ENCODE results near the gene ITPK1.

ITPK1 gene

DNA sequence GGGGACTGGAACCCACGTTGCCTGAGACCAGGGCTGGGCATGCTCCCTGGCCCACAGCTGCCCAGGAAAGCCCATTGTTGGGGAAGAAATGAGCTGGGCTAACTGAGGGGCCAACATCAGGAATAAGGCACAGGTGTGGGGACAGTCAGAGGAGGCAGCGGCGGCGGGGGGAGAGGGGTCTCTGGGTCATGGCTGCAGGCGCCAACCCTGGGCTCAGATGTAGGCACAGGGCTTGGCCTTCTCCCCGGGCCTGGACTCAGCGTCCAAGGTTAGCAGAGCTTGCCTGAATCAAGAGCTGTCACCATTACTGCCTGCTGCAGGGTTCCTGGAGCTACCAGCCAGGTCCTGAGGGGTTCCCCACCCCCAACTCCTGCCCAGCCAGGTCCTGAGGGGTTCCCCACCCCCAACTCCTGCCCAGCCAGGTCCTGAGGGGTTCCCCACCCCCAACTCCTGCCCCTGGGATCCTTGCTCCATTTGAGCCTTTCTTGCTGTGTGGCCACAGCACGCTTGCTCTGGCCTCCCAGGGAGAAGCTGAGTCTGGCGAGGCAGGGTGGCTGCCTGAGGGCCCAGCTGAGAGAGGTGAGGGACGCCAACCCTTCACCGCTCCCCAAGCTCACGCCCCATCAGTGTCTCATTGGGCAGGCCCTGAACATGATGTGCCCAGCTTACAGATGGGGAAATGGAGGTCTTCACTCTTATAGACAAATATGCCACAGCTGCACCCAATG lies 186.6 kb downstream of the ITPK1 start:
- Histone ChIP-seq H3K14ac (ENCODE audit: low read length in 2 of 2) (no peak overlapping the region), H4K91ac (ENCODE audit: low read length) (no peak overlapping the region), H3K27me3 (ENCODE audit: control insufficient read depth in 1 of 2, insufficient read depth in 1 of 2, low read length in 2 of 2) (peaks cover 50 to 91% of the 10 kb centered on the region in 2 experiments), H3K4me2 (ENCODE audit: low read length, poor library complexity, severe bottlenecking) (no peak overlapping the region), H2BK120ac (ENCODE audit: low read depth, low read length) (no peak overlapping the region), H3K23ac (ENCODE audit: low read length in 2 of 2) (no peak overlapping the region), H2BK12ac (ENCODE audit: low read length in 2 of 2) (no peak overlapping the region), H2AK5ac (ENCODE audit: low read length, severe bottlenecking) (no peak overlapping the region), H2BK15ac (ENCODE audit: low read depth, poor library complexity, severe bottlenecking) (no peak overlapping the region), H2BK5ac (ENCODE audit: low read depth, low read length, poor library complexity, severe bottlenecking) (no peak overlapping the region), H3K36me3 (ENCODE audit: control insufficient read depth in 1 of 2, insufficient read depth in 2 of 2, low read depth in 1 of 2, low read length in 2 of 2) (no peaks in the 10 kb centered on the region), H3K4me3 (ENCODE audit: insufficient read depth in 1 of 2, low read depth in 1 of 2, low read length in 2 of 2) (no peak overlapping the region), H3K18ac (ENCODE audit: low read depth in 1 of 2, low read length in 2 of 2) (no peak overlapping the region), H3K4me1 (ENCODE audit: control insufficient read depth, insufficient read depth, low read depth, low read length) (no peaks in the 10 kb centered on the region), H3K4ac (ENCODE audit: low read depth in 1 of 2, low read length in 2 of 2) (no peak overlapping the region), H3K9ac (ENCODE audit: low read length) (no peak overlapping the region), H3K27ac (ENCODE audit: low read length, poor library complexity, severe bottlenecking) (no peak overlapping the region), H2AFZ (ENCODE audit: low read depth, low read length) (no peak overlapping the region), H3K9me3 (ENCODE audit: control insufficient read depth, low read length) (peaks cover 7% of the 10 kb centered on the region), H4K8ac (ENCODE audit: low read length) (no peak overlapping the region), H3K79me1 (replicated peaks; ENCODE audit: low read length, poor library complexity, severe bottlenecking) (no peaks in the 10 kb centered on the region)
- DNase-seq = no peak
- 85% methylated on average over 12 of the region's 12 CpGs for WGBS

DNA sequence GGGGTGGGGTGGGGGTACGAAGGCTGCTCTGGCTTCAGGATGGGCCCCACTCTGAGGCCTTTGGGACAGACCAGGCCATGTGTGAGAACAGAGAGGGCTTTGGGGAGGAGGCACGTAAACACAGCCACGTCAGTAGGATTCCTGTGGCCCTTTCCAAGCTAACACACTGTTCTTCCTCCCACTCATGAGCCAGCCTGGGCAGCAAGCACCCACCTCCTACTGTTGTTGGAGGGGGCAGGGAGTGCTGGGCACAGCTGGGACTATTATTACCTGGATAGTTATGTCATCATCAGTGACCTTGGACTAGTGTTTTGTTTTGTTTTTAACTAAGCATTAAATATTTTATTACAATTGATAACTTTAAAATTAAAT lies 187.5 kb downstream of the ITPK1 start:
- H2BK5ac ChIP-seq (ENCODE audit: low read depth, low read length, poor library complexity, severe bottlenecking) = no peak overlapping the region
- no peak overlapping the region for H3K9ac ChIP-seq (ENCODE audit: low read length)
- H3K4me2 ChIP-seq (ENCODE audit: low read length, poor library complexity, severe bottlenecking) = no peak overlapping the region
- H3K27ac ChIP-seq (ENCODE audit: low read length, poor library complexity, severe bottlenecking) = no peak overlapping the region
- H3K23ac ChIP-seq (ENCODE audit: low read length in 2 of 2) = no peak overlapping the region
- H2BK12ac ChIP-seq (ENCODE audit: low read length in 2 of 2) = no peak overlapping the region
- no peak overlapping the region for H3K4ac ChIP-seq (ENCODE audit: low read depth in 1 of 2, low read length in 2 of 2)
- H3K14ac ChIP-seq (ENCODE audit: low read length in 2 of 2) = no peak overlapping the region
- no peak overlapping the region for H2BK120ac ChIP-seq (ENCODE audit: low read depth, low read length)
- no peak overlapping the region for H3K4me3 ChIP-seq (ENCODE audit: insufficient read depth in 1 of 2, low read depth in 1 of 2, low read length in 2 of 2)
- no peak overlapping the region for H2AK5ac ChIP-seq (ENCODE audit: low read length, severe bottlenecking)
- DNase-seq = no peak
- H3K27me3 ChIP-seq (ENCODE audit: control insufficient read depth in 1 of 2, insufficient read depth in 1 of 2, low read length in 2 of 2) = peaks cover 57 to 90% of the 10 kb centered on the region in 2 experiments
- H3K4me1 ChIP-seq (ENCODE audit: control insufficient read depth, insufficient read depth, low read depth, low read length) = peaks cover 4% of the 10 kb centered on the region
- no peak overlapping the region for H4K8ac ChIP-seq (ENCODE audit: low read length)
- H3K36me3 ChIP-seq (ENCODE audit: control insufficient read depth in 1 of 2, insufficient read depth in 2 of 2, low read depth in 1 of 2, low read length in 2 of 2) = no peaks in the 10 kb centered on the region
- H3K9me3 ChIP-seq (ENCODE audit: control insufficient read depth, low read length) = peaks cover 7% of the 10 kb centered on the region
- H3K79me1 ChIP-seq (replicated peaks; ENCODE audit: low read length, poor library complexity, severe bottlenecking) = no peaks in the 10 kb centered on the region
- 56% methylated on average over 1 of the region's 3 CpGs for WGBS
- H2AFZ ChIP-seq (ENCODE audit: low read depth, low read length) = no peak overlapping the region
- H2BK15ac ChIP-seq (ENCODE audit: low read depth, poor library complexity, severe bottlenecking) = no peak overlapping the region
- H3K18ac ChIP-seq (ENCODE audit: low read depth in 1 of 2, low read length in 2 of 2) = no peak overlapping the region
- no peak overlapping the region for H4K91ac ChIP-seq (ENCODE audit: low read length)

DNA sequence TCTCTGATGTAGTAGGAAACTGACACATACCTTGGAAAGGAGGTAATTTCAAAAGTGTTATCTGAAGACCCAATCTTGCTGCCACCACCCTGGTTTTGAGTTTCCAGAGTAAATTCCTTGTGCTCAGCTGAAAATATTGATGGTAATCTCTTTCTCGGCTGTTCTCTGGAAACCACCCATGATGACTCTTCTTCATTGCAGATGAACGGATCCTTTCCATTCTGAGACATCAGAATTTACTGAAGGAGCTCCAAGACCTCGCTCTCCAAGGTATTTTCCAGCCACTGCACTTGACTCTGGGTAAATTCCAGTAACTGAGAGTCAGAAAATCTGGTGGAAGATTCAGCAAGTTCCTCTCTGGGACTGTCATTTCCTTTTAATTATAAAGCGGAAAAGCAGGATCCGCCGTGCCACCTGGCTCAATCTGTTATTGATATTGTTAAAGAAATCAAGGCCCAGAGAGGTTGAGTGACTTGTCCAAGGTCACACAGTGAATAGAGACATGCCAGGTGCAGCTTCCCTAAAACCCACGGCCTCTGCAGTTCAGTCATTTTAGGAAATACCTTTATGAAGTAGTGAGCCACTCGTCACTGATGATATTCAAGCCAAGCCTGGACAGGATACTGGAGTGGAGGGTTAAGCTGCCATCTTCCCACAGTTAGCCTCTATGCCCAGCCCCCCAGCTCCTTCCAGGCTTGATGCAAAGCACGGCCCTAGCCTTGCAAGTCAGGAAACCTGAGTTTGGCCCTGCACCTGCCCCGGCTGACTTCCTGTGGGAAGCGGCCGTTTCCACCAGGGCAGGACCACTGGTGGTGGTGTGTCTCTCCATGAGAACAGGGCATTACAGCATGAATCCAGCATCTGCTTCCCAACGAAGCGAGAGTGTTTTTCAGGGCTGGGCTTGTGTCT lies 188.1 kb downstream of the ITPK1 start:
- peaks cover 7% of the 10 kb centered on the region for H3K9me3 ChIP-seq (ENCODE audit: control insufficient read depth, low read length)
- WGBS = 89% methylated on average over 14 of the region's 14 CpGs

DNA sequence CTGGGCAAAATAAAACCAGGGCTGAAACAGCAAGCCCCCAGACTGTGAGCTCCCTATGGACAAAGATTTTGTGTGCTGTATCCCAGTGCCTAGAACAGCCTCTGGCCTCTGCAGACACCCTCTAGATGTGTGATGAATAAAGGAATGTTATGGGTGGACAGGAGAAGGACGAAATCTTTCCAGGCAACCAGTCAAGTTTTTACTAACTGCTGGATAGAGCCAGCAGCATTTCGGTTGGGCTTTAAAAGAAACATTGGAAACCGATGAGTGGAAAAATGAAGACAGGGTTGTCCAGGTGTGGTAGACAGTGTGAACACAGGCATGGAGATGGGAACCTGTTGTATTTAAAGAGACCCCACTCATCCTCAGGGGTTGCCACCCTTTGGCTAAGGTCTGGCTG lies 188.8 kb downstream of the ITPK1 start:
- H3K4me3 ChIP-seq (ENCODE audit: insufficient read depth in 1 of 2, low read depth in 1 of 2, low read length in 2 of 2) = no peak overlapping the region
- no peak for DNase-seq
- H3K23ac ChIP-seq (ENCODE audit: low read length in 2 of 2) = no peak overlapping the region
- H4K91ac ChIP-seq (ENCODE audit: low read length) = no peak overlapping the region
- 83% methylated on average over 3 of the region's 3 CpGs for WGBS
- H2AK5ac ChIP-seq (ENCODE audit: low read length, severe bottlenecking) = no peak overlapping the region
- H3K4ac ChIP-seq (ENCODE audit: low read depth in 1 of 2, low read length in 2 of 2) = no peak overlapping the region
- no peak overlapping the region for H3K14ac ChIP-seq (ENCODE audit: low read length in 2 of 2)
- H2BK5ac ChIP-seq (ENCODE audit: low read depth, low read length, poor library complexity, severe bottlenecking) = no peak overlapping the region
- peaks cover 61 to 86% of the 10 kb centered on the region in 2 experiments for H3K27me3 ChIP-seq (ENCODE audit: control insufficient read depth in 1 of 2, insufficient read depth in 1 of 2, low read length in 2 of 2)
- H3K9me3 ChIP-seq (ENCODE audit: control insufficient read depth, low read length) = peaks cover 7% of the 10 kb centered on the region
- H3K36me3 ChIP-seq (ENCODE audit: control insufficient read depth in 1 of 2, insufficient read depth in 2 of 2, low read depth in 1 of 2, low read length in 2 of 2) = no peaks in the 10 kb centered on the region
- no peak overlapping the region for H2BK15ac ChIP-seq (ENCODE audit: low read depth, poor library complexity, severe bottlenecking)
- H2BK120ac ChIP-seq (ENCODE audit: low read depth, low read length) = no peak overlapping the region
- H2AFZ ChIP-seq (ENCODE audit: low read depth, low read length) = no peak overlapping the region
- H4K8ac ChIP-seq (ENCODE audit: low read length) = no peak overlapping the region
- no peak overlapping the region for H3K27ac ChIP-seq (ENCODE audit: low read length, poor library complexity, severe bottlenecking)
- H3K79me1 ChIP-seq (replicated peaks; ENCODE audit: low read length, poor library complexity, severe bottlenecking) = no peaks in the 10 kb centered on the region
- peaks cover 10% of the 10 kb centered on the region for H3K4me1 ChIP-seq (ENCODE audit: control insufficient read depth, insufficient read depth, low read depth, low read length)
- H3K4me2 ChIP-seq (ENCODE audit: low read length, poor library complexity, severe bottlenecking) = no peak overlapping the region
- H3K18ac ChIP-seq (ENCODE audit: low read depth in 1 of 2, low read length in 2 of 2) = no peak overlapping the region
- no peak overlapping the region for H3K9ac ChIP-seq (ENCODE audit: low read length)
- H2BK12ac ChIP-seq (ENCODE audit: low read length in 2 of 2) = no peak overlapping the region

More for the DNA sequence above, 188.1 kb downstream of the ITPK1 start:
- Histone ChIP-seq H3K23ac (ENCODE audit: low read length in 2 of 2) (no peak overlapping the region), H3K27me3 (ENCODE audit: control insufficient read depth in 1 of 2, insufficient read depth in 1 of 2, low read length in 2 of 2) (peaks cover 59 to 86% of the 10 kb centered on the region in 2 experiments), H3K36me3 (ENCODE audit: control insufficient read depth in 1 of 2, insufficient read depth in 2 of 2, low read depth in 1 of 2, low read length in 2 of 2) (no peaks in the 10 kb centered on the region), H3K27ac (ENCODE audit: low read length, poor library complexity, severe bottlenecking) (no peak overlapping the region), H3K4ac (ENCODE audit: low read depth in 1 of 2, low read length in 2 of 2) (no peak overlapping the region), H2AK5ac (ENCODE audit: low read length, severe bottlenecking) (no peak overlapping the region), H2BK12ac (ENCODE audit: low read length in 2 of 2) (no peak overlapping the region), H3K9ac (ENCODE audit: low read length) (no peak overlapping the region), H3K4me1 (ENCODE audit: control insufficient read depth, insufficient read depth, low read depth, low read length) (peaks cover 10% of the 10 kb centered on the region), H4K8ac (ENCODE audit: low read length) (no peak overlapping the region), H2BK120ac (ENCODE audit: low read depth, low read length) (no peak overlapping the region), H3K79me1 (replicated peaks; ENCODE audit: low read length, poor library complexity, severe bottlenecking) (no peaks in the 10 kb centered on the region), H3K4me3 (ENCODE audit: insufficient read depth in 1 of 2, low read depth in 1 of 2, low read length in 2 of 2) (no peak overlapping the region), H2BK15ac (ENCODE audit: low read depth, poor library complexity, severe bottlenecking) (no peak overlapping the region), H2BK5ac (ENCODE audit: low read depth, low read length, poor library complexity, severe bottlenecking) (no peak overlapping the region), H2AFZ (ENCODE audit: low read depth, low read length) (no peak overlapping the region), H3K18ac (ENCODE audit: low read depth in 1 of 2, low read length in 2 of 2) (no peak overlapping the region), H4K91ac (ENCODE audit: low read length) (no peak overlapping the region), H3K4me2 (ENCODE audit: low read length, poor library complexity, severe bottlenecking) (no peak overlapping the region), H3K14ac (ENCODE audit: low read length in 2 of 2) (no peak overlapping the region)
- DNase-seq = no peak

Measured in mesenchymal stem cell (in vitro differentiated cells and primary cell).